ENCODE data around the gene SPRR2B. TPM values are rescaled to one million over a fixed set of nuclear protein-coding genes. Genes with fewer than 3 reads are reported as not detected.
"Not testable (repeated sequence)": the region's sequence is repeated elsewhere in the genome, so short reads cannot be mapped to it uniquely, and the experiment has no call there.

SPRR2B gene
- total RNA-seq, 1 donor, result not detected

GRCh38 chr1:153058826-153059784, 12.3 kb downstream of the SPRR2B start:
- H3K4me3 ChIP-seq (ENCODE audit: low read length), result no peak overlapping the region
- peaks cover 3% of the 10 kb centered on the region for H3K4me1 ChIP-seq (ENCODE audit: insufficient read depth, low read length)
- peaks cover 14% of the 10 kb centered on the region for H3K27me3 ChIP-seq (ENCODE audit: insufficient read depth, low read length)
- H3K9me3 ChIP-seq (ENCODE audit: low read depth, low read length), result no peaks in the 10 kb centered on the region

- H3K4me1 ChIP-seq (ENCODE audit: insufficient read depth, low read length), result peaks cover 3% of the 10 kb centered on the region
Measured at GRCh38 chr1:153058154-153058553, 13.3 kb downstream of the SPRR2B start.

GRCh38 chr1:153057375-153057774, 14.0 kb downstream of the SPRR2B start, which contains the start of gene SPRR2A:
Gene SPRR2A (minus strand): TSS chr1:153057512. CDS start chr1:153056735, 777 bp downstream.
- Histone ChIP-seq H3K9me3 (ENCODE audit: low read depth, low read length) (no peaks in the 10 kb centered on the region), H3K4me1 (ENCODE audit: insufficient read depth, low read length) (peaks cover 3% of the 10 kb centered on the region), H3K27me3 (ENCODE audit: insufficient read depth, low read length) (peaks cover 11% of the 10 kb centered on the region), H3K4me3 (ENCODE audit: low read length) (no peak within 1 kb of the TSS)

More at GRCh38 chr1:153058154-153058553, 13.3 kb downstream of the SPRR2B start:
- Histone ChIP-seq H3K4me3 (ENCODE audit: low read length) (no peak overlapping the region), H3K27me3 (ENCODE audit: insufficient read depth, low read length) (peaks cover 11% of the 10 kb centered on the region), H3K9me3 (ENCODE audit: low read depth, low read length) (no peaks in the 10 kb centered on the region)

GRCh38 chr1:153056111-153056510, 15.3 kb downstream of the SPRR2B start:
- H3K9me3 ChIP-seq (ENCODE audit: low read depth, low read length); H3K4me1 ChIP-seq (ENCODE audit: insufficient read depth, low read length); H3K4me3 ChIP-seq (ENCODE audit: low read length): not testable (repeated sequence)
- peaks cover 11% of the 10 kb centered on the region for H3K27me3 ChIP-seq (ENCODE audit: insufficient read depth, low read length)

- Histone ChIP-seq H3K4me1 (ENCODE audit: insufficient read depth, low read length) (no peaks in the 10 kb centered on the region), H3K9me3 (ENCODE audit: low read depth, low read length) (no peaks in the 10 kb centered on the region), H3K27me3 (ENCODE audit: insufficient read depth, low read length) (peaks cover 6% of the 10 kb centered on the region), H3K4me3 (ENCODE audit: low read length) (no peak overlapping the region)
Measured at GRCh38 chr1:153049211-153049610, 22.2 kb downstream of the SPRR2B start.

- H3K27me3 ChIP-seq (ENCODE audit: insufficient read depth, low read length), result peaks cover 9% of the 10 kb centered on the region
- H3K4me1 ChIP-seq (ENCODE audit: insufficient read depth, low read length), result no peaks in the 10 kb centered on the region
- H3K9me3 ChIP-seq (ENCODE audit: low read depth, low read length), result no peaks in the 10 kb centered on the region
- no peak within 1 kb of the TSS for H3K4me3 ChIP-seq (ENCODE audit: low read length)
Measured at GRCh38 chr1:153040950-153041631, 30.3 kb downstream of the SPRR2B start, which contains the start of gene SPRR2D. Gene SPRR2D (minus strand): TSS chr1:153041120. CDS start chr1:153040346, 774 bp downstream.

GRCh38 chr1:153035211-153035610, 36.2 kb downstream of the SPRR2B start:
- Histone ChIP-seq H3K4me3 (ENCODE audit: low read length) (no peak overlapping the region), H3K27me3 (ENCODE audit: insufficient read depth, low read length) (no peaks in the 10 kb centered on the region), H3K4me1 (ENCODE audit: insufficient read depth, low read length) (no peaks in the 10 kb centered on the region), H3K9me3 (ENCODE audit: low read depth, low read length) (no peaks in the 10 kb centered on the region)

- Histone ChIP-seq H3K4me3 (ENCODE audit: low read length) (no peak overlapping the region), H3K4me1 (ENCODE audit: insufficient read depth, low read length) (no peaks in the 10 kb centered on the region), H3K9me3 (ENCODE audit: low read depth, low read length) (no peaks in the 10 kb centered on the region), H3K27me3 (ENCODE audit: insufficient read depth, low read length) (no peaks in the 10 kb centered on the region)
Measured at GRCh38 chr1:153032677-153033308, 38.6 kb downstream of the SPRR2B start.

GRCh38 chr1:153032073-153032472, 39.3 kb downstream of the SPRR2B start:
- H3K9me3 ChIP-seq (ENCODE audit: low read depth, low read length), result no peaks in the 10 kb centered on the region
- H3K4me3 ChIP-seq (ENCODE audit: low read length), result no peak overlapping the region
- H3K27me3 ChIP-seq (ENCODE audit: insufficient read depth, low read length), result no peaks in the 10 kb centered on the region
- H3K4me1 ChIP-seq (ENCODE audit: insufficient read depth, low read length), result no peaks in the 10 kb centered on the region

- no peak within 1 kb of the TSS for H3K4me3 ChIP-seq (ENCODE audit: low read length)
- no peaks in the 10 kb centered on the region for H3K27me3 ChIP-seq (ENCODE audit: insufficient read depth, low read length)
- no peaks in the 10 kb centered on the region for H3K4me1 ChIP-seq (ENCODE audit: insufficient read depth, low read length)
- H3K9me3 ChIP-seq (ENCODE audit: low read depth, low read length), result no peaks in the 10 kb centered on the region
Measured at GRCh38 chr1:153030895-153031294, 40.5 kb downstream of the SPRR2B start, which contains the start of gene SPRR1B. Gene SPRR1B (plus strand): TSS chr1:153031203. CDS start chr1:153032346, 1,143 bp downstream.

- no peak overlapping the region for H3K4me3 ChIP-seq (ENCODE audit: low read length)
- H3K4me1 ChIP-seq (ENCODE audit: insufficient read depth, low read length), result no peaks in the 10 kb centered on the region
- H3K27me3 ChIP-seq (ENCODE audit: insufficient read depth, low read length), result no peaks in the 10 kb centered on the region
- no peaks in the 10 kb centered on the region for H3K9me3 ChIP-seq (ENCODE audit: low read depth, low read length)
Measured at GRCh38 chr1:153028766-153029165, 42.6 kb downstream of the SPRR2B start.

- H3K4me3 ChIP-seq (ENCODE audit: low read length), result no peak overlapping the region
- no peaks in the 10 kb centered on the region for H3K27me3 ChIP-seq (ENCODE audit: insufficient read depth, low read length)
- H3K9me3 ChIP-seq (ENCODE audit: low read depth, low read length), result no peaks in the 10 kb centered on the region
- no peaks in the 10 kb centered on the region for H3K4me1 ChIP-seq (ENCODE audit: insufficient read depth, low read length)
Measured at GRCh38 chr1:153025797-153026196, 45.6 kb downstream of the SPRR2B start.

- H3K4me1 ChIP-seq (ENCODE audit: insufficient read depth, low read length), result no peaks in the 10 kb centered on the region
- H3K9me3 ChIP-seq (ENCODE audit: low read depth, low read length), result no peaks in the 10 kb centered on the region
- H3K27me3 ChIP-seq (ENCODE audit: insufficient read depth, low read length), result no peaks in the 10 kb centered on the region
- no peak overlapping the region for H3K4me3 ChIP-seq (ENCODE audit: low read length)
Measured at GRCh38 chr1:153024413-153024812, 47.0 kb downstream of the SPRR2B start.

GRCh38 chr1:153023109-153023508, 48.3 kb downstream of the SPRR2B start:
- Histone ChIP-seq H3K4me1 (ENCODE audit: insufficient read depth, low read length) (no peaks in the 10 kb centered on the region), H3K9me3 (ENCODE audit: low read depth, low read length) (no peaks in the 10 kb centered on the region), H3K27me3 (ENCODE audit: insufficient read depth, low read length) (no peaks in the 10 kb centered on the region), H3K4me3 (ENCODE audit: low read length) (no peak overlapping the region)

GRCh38 chr1:153022340-153022739, 49.1 kb downstream of the SPRR2B start:
- H3K4me1 ChIP-seq (ENCODE audit: insufficient read depth, low read length); H3K9me3 ChIP-seq (ENCODE audit: low read depth, low read length); H3K27me3 ChIP-seq (ENCODE audit: insufficient read depth, low read length); H3K4me3 ChIP-seq (ENCODE audit: low read length): not testable (repeated sequence)

Data from mononuclear cell (primary cell).